22Rv1 (cell line): Measurements from ENCODE around the gene LMBR1.
A peak's percentile ranks its signal among the peaks of the same experiment; 100 is the strongest.
"Not testable (repeated sequence)": the region's sequence is repeated elsewhere in the genome, so short reads cannot be mapped to it uniquely, and the experiment has no call there.

Source experiments
- H3K27ac ChIP-seq: fragments of 450-650 bp; 2 replicates; pipeline ENCODE4 v1.5.1; 2017
- CTCF ChIP-seq: fragments of 450-650 bp; IDR thresholded peaks from 2 replicates; pipeline ENCODE4 v1.5.1; 2017; ENCODE audit warnings: mild to moderate bottlenecking
- ZFX ChIP-seq: fragments of 450-650 bp; IDR thresholded peaks from 2 replicates; pipeline ENCODE4 v1.6.1; 2017; ENCODE audit warnings: antibody characterized with exemption, borderline replicate concordance

The LMBR1 gene

GRCh38 chr7:156918635-156919034 is 25.7 kb upstream of the LMBR1 start:
- TF ChIP-seq CTCF (no peak), ZFX (no peak)
- no peak overlapping the region for H3K27ac ChIP-seq

- not testable (repeated sequence) for H3K27ac ChIP-seq
Observed at GRCh38 chr7:156909574-156910252, 16.7 kb upstream of the LMBR1 start.

GRCh38 chr7:156907656-156908055 is 14.7 kb upstream of the LMBR1 start:
- TF ChIP-seq ZFX (no peak), CTCF (no peak)
- H3K27ac ChIP-seq: peak overlapping the region; percentile 45

GRCh38 chr7:156906200-156906649 is 13.2 kb upstream of the LMBR1 start:
- TF ChIP-seq ZFX: no peak
- TF ChIP-seq CTCF: no peak
- peak overlapping the region; percentile 45 for H3K27ac ChIP-seq

- H3K27ac ChIP-seq: peak overlapping the region; percentile 73
- TF ChIP-seq CTCF (no peak), ZFX (no peak)
Observed at GRCh38 chr7:156903232-156903909, 10.4 kb upstream of the LMBR1 start.

- H3K27ac ChIP-seq: not testable (repeated sequence)
Observed at GRCh38 chr7:156900093-156900492, 7.1 kb upstream of the LMBR1 start.

- no peak overlapping the region for H3K27ac ChIP-seq
- TF ChIP-seq CTCF: no peak
- TF ChIP-seq ZFX: no peak
Observed at GRCh38 chr7:156898938-156899337, 6.0 kb upstream of the LMBR1 start.

- TF ChIP-seq CTCF: no peak
- no peak overlapping the region for H3K27ac ChIP-seq
Observed at GRCh38 chr7:156897673-156898072, 4.7 kb upstream of the LMBR1 start.
